ENCODE results near the gene MFAP2.
"Not testable (repeated sequence)": the region's sequence is repeated elsewhere in the genome, so short reads cannot be mapped to it uniquely, and the experiment has no call there.

- TF ChIP-seq CTCF (IDR thresholded peaks at IDR 0.05); EP300 (IDR thresholded peaks at IDR 0.05); POLR2AphosphoS5 (IDR thresholded peaks at IDR 0.05); POLR2A (IDR thresholded peaks at IDR 0.05; ENCODE audit: low read depth): not testable (repeated sequence)
Measured at GRCh38 chr1:16945512-16945911, 34.9 kb downstream of the MFAP2 start.
